GM12878 (cell line): ENCODE results near the gene HIVEP1. TPM values are rescaled to one million over a fixed set of nuclear protein-coding genes. Genes with fewer than 3 reads are reported as not detected.
A peak's percentile ranks its signal among the peaks of the same experiment; 100 is the strongest.

Experiments used
- ATAC-seq: fragments of 200-7000 bp; cut with Tn5 transposase; 3 replicates; pipeline ENCODE4 v1.9.1; 2020; ENCODE audit warnings: mild to moderate bottlenecking, moderate library complexity
- BruUV-seq: library from RNA; stranded (reverse); fragments of 400-500 nt; replicated peaks from 2 replicates; lab custom pipeline; 2021; lab: Mats Ljungman, UMichigan
- CTCF ChIA-PET: fragments of 300-600 bp; sonication (Branson Sonifier 250); formaldehyde crosslinking; extraction: SDS; loops from one replicate; lab custom pipeline; 2021; ENCODE audit warnings: inconsistent platforms; lab: Yijun Ruan, JAX
- POLR2A ChIA-PET: fragments of 350-600 bp; formaldehyde crosslinking; extraction: SDS; loops from one replicate; lab custom pipeline; 2021; ENCODE audit warnings: inconsistent platforms; lab: Charles Lee
- RAD21 ChIA-PET: fragments of 300-600 bp; sonication (Branson Sonifier 250); formaldehyde crosslinking; loops from one replicate; lab custom pipeline; 2023; ENCODE audit warnings: antibody characterized with exemption; ENCODE audit not compliant: unreplicated experiment; lab: Charles Lee
- SMC1A ChIA-PET: fragments of 300-600 bp; sonication (Branson Sonifier 250); formaldehyde crosslinking; loops from one replicate; lab custom pipeline; 2023; ENCODE audit not compliant: unreplicated experiment, uncharacterized antibody; lab: Charles Lee
- DNase-seq: peaks from one replicate; pipeline ENCODE4 v3.0.0-alpha.2; 2011; ENCODE audit warnings: low read depth, low spot score
- FAIRE-seq: peaks from 3 replicates; lab custom pipeline; 2011; peaks lifted over from hg19 to GRCh38; lab: Jason Lieb, UNC
- H2AFZ ChIP-seq: 2 replicates; pipeline ENCODE4 v1.6.0; 2011; ENCODE audit warnings: low read depth, low read length, control low read depth; ENCODE audit not compliant: control insufficient read depth
- H3K27ac ChIP-seq: 2 replicates; pipeline ENCODE4 v1.5.1; 2011; ENCODE audit warnings: control low read depth; ENCODE audit not compliant: control insufficient read depth, insufficient read depth
- H3K27me3 ChIP-seq, 2 experiments: replicated peaks in 1 of 2; 2 replicates each; pipeline versions ENCODE4 v1.6.0 to v1.6.1; 2011; ENCODE audit warnings: low read length in 1 of 2; ENCODE audit not compliant: control insufficient read depth in 2 of 2, insufficient read depth in 2 of 2
- H3K36me3 ChIP-seq, 2 experiments: 2 replicates each; pipeline ENCODE4 v1.5.1; 2011; ENCODE audit warnings: low read length in 1 of 2; ENCODE audit not compliant: control insufficient read depth in 2 of 2, insufficient read depth in 2 of 2
- H3K4me1 ChIP-seq: 2 replicates; pipeline ENCODE4 v1.6.1; 2011; ENCODE audit warnings: mild to moderate bottlenecking, low read length, moderate library complexity, mixed read lengths; ENCODE audit not compliant: control insufficient read depth, insufficient read depth
- H3K4me2 ChIP-seq: 2 replicates; pipeline ENCODE4 v1.6.0; 2011; ENCODE audit warnings: control low read depth; ENCODE audit not compliant: control insufficient read depth, insufficient read depth
- H3K4me3 ChIP-seq: fragments of 200-600 bp; sonication (generic); 2 replicates; pipeline ENCODE4 v1.5.1; 2016
- H3K79me2 ChIP-seq: 2 replicates; pipeline ENCODE4 v1.6.0; 2011; ENCODE audit warnings: low read length; ENCODE audit not compliant: control insufficient read depth, insufficient read depth
- H3K9ac ChIP-seq: 2 replicates; pipeline ENCODE4 v1.8.0; 2011; ENCODE audit warnings: low read length, control low read depth, mixed read lengths; ENCODE audit not compliant: control insufficient read depth, insufficient read depth
- H3K9me3 ChIP-seq: replicated peaks from 3 replicates; pipeline ENCODE4 v1.5.1; 2011; ENCODE audit warnings: mild to moderate bottlenecking, low read length; ENCODE audit not compliant: control insufficient read depth, insufficient read depth
- H4K20me1 ChIP-seq: 2 replicates; pipeline ENCODE4 v1.6.0; 2011; ENCODE audit not compliant: control insufficient read depth, insufficient read depth
- HCFC1 ChIP-seq: fragments of 150-350 bp; IDR thresholded peaks from 2 replicates; pipeline ENCODE4 v1.6.1; 2014; ENCODE audit warnings: low read length
- MEF2A ChIP-seq: IDR thresholded peaks from 2 replicates; pipeline ENCODE4 v1.6.1; 2011; ENCODE audit warnings: low read depth, mild to moderate bottlenecking, low read length, moderate library complexity; ENCODE audit not compliant: insufficient read depth
- MTA3 ChIP-seq: IDR thresholded peaks from 2 replicates; pipeline ENCODE4 v1.6.1; 2012; ENCODE audit warnings: low read length, inconsistent platforms, borderline replicate concordance
- NFXL1 ChIP-seq: fragments of 450-650 bp; IDR thresholded peaks from 2 replicates; pipeline ENCODE4 v1.6.1; 2017; ENCODE audit warnings: antibody characterized with exemption, mild to moderate bottlenecking, borderline replicate concordance
- NFYA ChIP-seq: IDR thresholded peaks from 2 replicates; pipeline ENCODE4 v1.6.1; 2011; ENCODE audit warnings: low read depth, mild to moderate bottlenecking, low read length, improper control_type of control experiment, borderline replicate concordance
- PAX5 ChIP-seq: IDR thresholded peaks from 2 replicates; pipeline ENCODE4 v1.6.1; 2011; ENCODE audit warnings: low read depth, low read length, borderline replicate concordance
- POU2F2 ChIP-seq: IDR thresholded peaks from 3 replicates; pipeline ENCODE4 v1.6.1; 2011; ENCODE audit warnings: low read depth, mild to moderate bottlenecking, low read length, borderline replicate concordance
- SMAD1 ChIP-seq: fragments of 450-650 bp; IDR thresholded peaks from 2 replicates; pipeline ENCODE4 v1.6.1; 2018; ENCODE audit warnings: mild to moderate bottlenecking, low read depth; ENCODE audit not compliant: partially characterized antibody
- SRF ChIP-seq, 2 experiments: IDR thresholded peaks; 2 replicates each; pipeline ENCODE4 v1.6.1; 2011; ENCODE audit warnings: low read depth in 2 of 2, low read length in 2 of 2, mild to moderate bottlenecking in 1 of 2, moderate library complexity in 1 of 2
- WRNIP1 ChIP-seq: IDR thresholded peaks from 2 replicates; pipeline ENCODE4 v1.6.1; 2011; ENCODE audit warnings: low read depth, low read length, improper control_type of control experiment, borderline replicate concordance
- ZNF207 ChIP-seq: fragments of 450-650 bp; IDR thresholded peaks from 2 replicates; pipeline ENCODE4 v1.6.1; 2014; ENCODE audit warnings: antibody characterized with exemption, mild to moderate bottlenecking, borderline replicate concordance
- ZNF274 ChIP-seq: IDR thresholded peaks from one replicate; pipeline ENCODE4 v1.8.0; 2011; ENCODE audit not compliant: insufficient read length, insufficient read depth
- ZNF384 ChIP-seq: IDR thresholded peaks from 2 replicates; pipeline ENCODE4 v1.6.1; 2012; ENCODE audit warnings: low read depth, mild to moderate bottlenecking, low read length, improper control_type of control experiment, borderline replicate concordance
- WGBS: methylation state at CpG from one replicate; pipeline ENCODE4 v1.1.6; 2016; ENCODE audit warnings: low lambda C conversion rate; ENCODE audit not compliant: insufficient replicate concordance, insufficient coverage; ENCODE audit errors: missing lambda C conversion rate; 5-methylcytosine and 5-hydroxymethylcytosine counted together
- in situ Hi-C: fragments of 300-500 bp; cut with MboI; formaldehyde crosslinking; loops from 9 replicates; pipeline ENCODE4 v1.14.3; 2018; ENCODE audit warnings: mixed read lengths
- intact Hi-C: fragments of 100-400 bp; cut with micrococcal nuclease; formaldehyde crosslinking; loops from one replicate; pipeline ENCODE4 v1.14.2; 2022; ENCODE audit not compliant: unreplicated experiment
- polyA plus RNA-seq, 11 experiments: library from polyadenylated mRNA; depleted of rRNA in 4 of 11; unstranded in 6 of 11; stranded (reverse) in 5 of 11; fragments of >200 nt; fragmentation: Nextera tagmentation in 4 of 11; fragmentation: Illumina TruSeq in 1 of 11; extraction: Ambion mirVana in 4 of 11; extraction: Trizol in 1 of 11; gene quantifications; 1 replicate in 1 of 11; 2 replicates in 10 of 11; pipeline versions ENCODE4 v1.2.1 to v1.2.3, GENCODE V29; 2011 to 2016; ENCODE audit warnings: inconsistent platforms in 2 of 11, missing spikeins in 2 of 11, low read depth in 1 of 11
- total RNA-seq, 4 experiments: library from RNA; depleted of rRNA in 3 of 4; stranded (reverse); fragments of >200 nt in 3 of 4; fragmentation: Illumina TruSeq in 1 of 4; extraction: Trizol in 1 of 4; gene quantifications; 2 replicates each; pipeline versions ENCODE4 v1.2.1 to v1.2.3, GENCODE V29; 2013 to 2021
- TF ChIP-seq, protein P1 (sequence below): fragments of 450-650 bp; IDR thresholded peaks from 2 replicates; pipeline ENCODE4 v1.6.1; 2018; ENCODE audit warnings: mild to moderate bottlenecking, low read depth, moderate library complexity; ENCODE audit not compliant: partially characterized antibody

The HIVEP1 gene
- total and polyA plus RNA-seq, 10 of the 15 experiments (the other 5 are each of a cell fraction or from before 2014, with no cell fraction given): 4.3 to 37.5 (median 21.6) TPM

DNA sequence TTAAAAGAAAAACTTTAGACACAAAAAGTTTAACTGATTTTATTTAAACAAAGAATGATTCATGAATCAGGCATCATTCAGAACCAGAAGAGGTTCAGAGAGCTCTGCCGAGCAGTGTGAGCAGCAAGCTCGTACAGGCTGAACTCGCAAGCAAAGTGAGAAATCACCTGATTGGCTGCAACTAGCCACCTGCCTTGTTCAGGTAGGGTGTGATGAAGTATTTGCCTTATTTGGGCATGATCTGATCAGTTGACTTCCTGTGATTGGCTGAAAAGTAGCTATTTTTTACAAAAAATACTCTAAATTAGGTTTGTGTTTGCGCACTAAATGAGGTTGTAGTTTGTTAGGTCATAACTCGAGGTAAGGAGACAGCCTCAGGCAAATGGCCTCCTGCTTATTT is 80.7 kb downstream of the HIVEP1 start:
- WGBS: over 99% methylated on average over 5 of the region's 5 CpGs
- ChIA-PET SMC1A (interaction anchor here (0.8 to 2.5 kb wide), 8 partner anchors 8 to 391 kb away, joined by 3 to 11 read pairs (median 6); no protein-coding TSS in a partner anchor), POLR2A (interaction anchor here (0.7 to 1.4 kb wide), 2 partner anchors 10 kb away, joined by 3 read pairs; no protein-coding TSS in a partner anchor), RAD21 (interaction anchor here (0.6 to 2.9 kb wide), 4 partner anchors 9 to 27 kb away, joined by 3 to 9 read pairs (median 4); no protein-coding TSS in a partner anchor)
- no peak overlapping the region for H3K4me2 ChIP-seq
- no peak overlapping the region for H3K9ac ChIP-seq
- no peak for ATAC-seq
- intact Hi-C loops: no loop called here
- BruUV-seq: no TSS peak
- no peaks in the 10 kb centered on the region for H3K4me1 ChIP-seq
- TF ChIP-seq POU2F2 (no peak), SRF (IDR thresholded peaks at IDR 0.05; ENCODE audit: low read depth in 2 of 2, low read length in 2 of 2) (peak; percentile 88 to 89)
- TF ChIP-seq, all 136 proteins: peak for 1
- H3K27me3 ChIP-seq: no peaks in the 10 kb centered on the region
- no peak overlapping the region for H2AFZ ChIP-seq
- FAIRE-seq (no peak), DNase-seq (no peak)
- H3K4me3 ChIP-seq: no peak overlapping the region
- peaks cover 4% of the 10 kb centered on the region; the same call in 2 of the 3 replicates for H3K9me3 ChIP-seq
- in situ Hi-C loops: no loop called here
- CTCF ChIA-PET: interaction anchor here (1.4 to 1.6 kb wide), 3 partner anchors 9 to 19 kb away, joined by 3 to 4 read pairs (median 3); no protein-coding TSS in a partner anchor
- no peaks in the 10 kb centered on the region for H4K20me1 ChIP-seq
- H3K36me3 ChIP-seq: peaks cover 0 to 9% of the 10 kb centered on the region in 2 experiments; a peak in 2 of 4 replicates
- no peak overlapping the region for H3K27ac ChIP-seq
- peaks cover 28% of the 10 kb centered on the region for H3K79me2 ChIP-seq

DNA sequence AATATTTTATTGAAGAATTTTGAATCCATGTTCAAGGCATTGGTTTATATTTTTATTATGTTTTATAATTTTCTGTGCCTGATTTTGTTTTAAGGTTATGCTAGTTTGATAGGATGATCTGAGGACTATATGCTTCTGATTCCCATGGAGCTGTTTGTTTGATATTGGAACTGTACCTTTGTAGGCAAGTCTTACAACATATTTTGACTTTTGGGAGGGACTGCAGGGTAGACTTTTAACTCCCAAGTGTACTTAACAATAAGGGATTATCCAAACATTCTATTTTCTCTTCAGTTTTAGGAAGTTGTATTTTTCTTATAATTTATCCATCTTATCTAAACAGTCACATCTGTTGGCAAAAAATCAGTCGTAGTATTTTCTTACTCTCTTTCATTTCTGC is 82.6 kb downstream of the HIVEP1 start:
- Histone ChIP-seq H4K20me1 (no peaks in the 10 kb centered on the region), H3K27me3 (no peaks in the 10 kb centered on the region), H3K4me3 (no peak overlapping the region), H2AFZ (no peak overlapping the region), H3K36me3 (peaks cover 0 to 7% of the 10 kb centered on the region in 2 experiments; a peak in 2 of 4 replicates), H3K4me2 (no peak overlapping the region), H3K79me2 (peaks cover 19% of the 10 kb centered on the region), H3K9me3 (peaks cover 4% of the 10 kb centered on the region; the same call in 2 of the 3 replicates), H3K27ac (no peak overlapping the region), H3K4me1 (no peaks in the 10 kb centered on the region), H3K9ac (no peak overlapping the region)
- intact Hi-C loops: no loop called here
- TF ChIP-seq ZNF207 (no peak), NFXL1 (no peak), PAX5 (no peak), SRF (IDR thresholded peaks at IDR 0.05; ENCODE audit: low read depth in 2 of 2, low read length in 2 of 2) (no peak), MTA3 (no peak), ZNF274 (no peak), NFYA (no peak), HCFC1 (no peak), SMAD1 (no peak), MEF2A (no peak), ZNF384 (no peak), WRNIP1 (no peak)
- TF ChIP-seq, protein P1, sequence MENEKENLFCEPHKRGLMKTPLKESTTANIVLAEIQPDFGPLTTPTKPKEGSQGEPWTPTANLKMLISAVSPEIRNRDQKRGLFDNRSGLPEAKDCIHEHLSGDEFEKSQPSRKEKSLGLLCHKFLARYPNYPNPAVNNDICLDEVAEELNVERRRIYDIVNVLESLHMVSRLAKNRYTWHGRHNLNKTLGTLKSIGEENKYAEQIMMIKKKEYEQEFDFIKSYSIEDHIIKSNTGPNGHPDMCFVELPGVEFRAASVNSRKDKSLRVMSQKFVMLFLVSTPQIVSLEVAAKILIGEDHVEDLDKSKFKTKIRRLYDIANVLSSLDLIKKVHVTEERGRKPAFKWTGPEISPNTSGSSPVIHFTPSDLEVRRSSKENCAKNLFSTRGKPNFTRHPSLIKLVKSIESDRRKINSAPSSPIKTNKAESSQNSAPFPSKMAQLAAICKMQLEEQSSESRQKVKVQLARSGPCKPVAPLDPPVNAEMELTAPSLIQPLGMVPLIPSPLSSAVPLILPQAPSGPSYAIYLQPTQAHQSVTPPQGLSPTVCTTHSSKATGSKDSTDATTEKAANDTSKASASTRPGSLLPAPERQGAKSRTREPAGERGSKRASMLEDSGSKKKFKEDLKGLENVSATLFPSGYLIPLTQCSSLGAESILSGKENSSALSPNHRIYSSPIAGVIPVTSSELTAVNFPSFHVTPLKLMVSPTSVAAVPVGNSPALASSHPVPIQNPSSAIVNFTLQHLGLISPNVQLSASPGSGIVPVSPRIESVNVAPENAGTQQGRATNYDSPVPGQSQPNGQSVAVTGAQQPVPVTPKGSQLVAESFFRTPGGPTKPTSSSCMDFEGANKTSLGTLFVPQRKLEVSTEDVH: no peak
- peak; percentile 31 for FAIRE-seq
- in situ Hi-C loops: no loop called here
- BruUV-seq: no TSS peak
- ChIA-PET CTCF (interaction anchor here (1.4 kb wide), 1 partner anchor 17 kb away, joined by 5 read pairs; no protein-coding TSS in a partner anchor), POLR2A (no interaction called here), RAD21 (interaction anchor here (1.9 kb wide), 1 partner anchor 21 kb away, joined by 9 read pairs; no protein-coding TSS in a partner anchor), SMC1A (interaction anchor here (1.2 to 1.6 kb wide), 4 partner anchors 11 to 15 kb away, joined by 3 to 4 read pairs (median 3); no protein-coding TSS in a partner anchor)
- no peak for DNase-seq
- WGBS: 93% methylated on average over 1 of the region's 1 CpG
- no peak for ATAC-seq
